Stimulated activated CD4-positive, alpha-beta T cell treated with anti-CD3 and anti-CD28 coated beads, Interleukin-4, amount 100 ng/mL, for 24 hours (primary cell): ENCODE data around the gene GPR142.

Source experiments
- DNase-seq: peaks from one replicate; pipeline ENCODE4 v3.0.0-alpha.2; 2020

GPR142 gene

DNA sequence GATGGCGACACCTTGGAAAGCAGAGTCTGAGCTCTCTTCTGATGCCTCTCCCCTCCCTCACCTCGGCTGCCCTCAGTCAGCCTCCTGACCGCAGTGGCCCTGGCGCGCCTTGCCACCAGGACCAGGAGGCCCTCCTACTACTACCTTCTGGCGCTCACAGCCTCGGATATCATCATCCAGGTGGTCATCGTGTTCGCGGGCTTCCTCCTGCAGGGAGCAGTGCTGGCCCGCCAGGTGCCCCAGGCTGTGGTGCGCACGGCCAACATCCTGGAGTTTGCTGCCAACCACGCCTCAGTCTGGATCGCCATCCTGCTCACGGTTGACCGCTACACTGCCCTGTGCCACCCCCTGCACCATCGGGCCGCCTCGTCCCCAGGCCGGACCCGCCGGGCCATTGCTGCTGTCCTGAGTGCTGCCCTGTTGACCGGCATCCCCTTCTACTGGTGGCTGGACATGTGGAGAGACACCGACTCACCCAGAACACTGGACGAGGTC lies 4.4 kb downstream of the GPR142 start:
- DNase-seq = no peak

DNA sequence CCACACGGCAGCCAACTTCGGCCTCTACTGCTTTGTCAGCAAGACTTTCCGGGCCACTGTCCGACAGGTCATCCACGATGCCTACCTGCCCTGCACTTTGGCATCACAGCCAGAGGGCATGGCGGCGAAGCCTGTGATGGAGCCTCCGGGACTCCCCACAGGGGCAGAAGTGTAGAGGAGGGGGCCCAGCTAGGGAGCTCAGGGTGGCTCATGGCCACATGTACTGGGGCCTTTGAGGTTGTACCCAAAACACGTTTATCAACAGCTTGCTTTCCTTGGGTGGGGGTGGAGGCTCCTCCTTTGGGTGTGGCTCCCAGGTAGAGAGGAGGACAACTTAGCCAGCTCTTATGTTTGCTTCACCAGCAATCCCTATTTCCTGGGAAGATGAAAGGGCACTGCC lies 5.1 kb downstream of the GPR142 start:
- no peak for DNase-seq

DNA sequence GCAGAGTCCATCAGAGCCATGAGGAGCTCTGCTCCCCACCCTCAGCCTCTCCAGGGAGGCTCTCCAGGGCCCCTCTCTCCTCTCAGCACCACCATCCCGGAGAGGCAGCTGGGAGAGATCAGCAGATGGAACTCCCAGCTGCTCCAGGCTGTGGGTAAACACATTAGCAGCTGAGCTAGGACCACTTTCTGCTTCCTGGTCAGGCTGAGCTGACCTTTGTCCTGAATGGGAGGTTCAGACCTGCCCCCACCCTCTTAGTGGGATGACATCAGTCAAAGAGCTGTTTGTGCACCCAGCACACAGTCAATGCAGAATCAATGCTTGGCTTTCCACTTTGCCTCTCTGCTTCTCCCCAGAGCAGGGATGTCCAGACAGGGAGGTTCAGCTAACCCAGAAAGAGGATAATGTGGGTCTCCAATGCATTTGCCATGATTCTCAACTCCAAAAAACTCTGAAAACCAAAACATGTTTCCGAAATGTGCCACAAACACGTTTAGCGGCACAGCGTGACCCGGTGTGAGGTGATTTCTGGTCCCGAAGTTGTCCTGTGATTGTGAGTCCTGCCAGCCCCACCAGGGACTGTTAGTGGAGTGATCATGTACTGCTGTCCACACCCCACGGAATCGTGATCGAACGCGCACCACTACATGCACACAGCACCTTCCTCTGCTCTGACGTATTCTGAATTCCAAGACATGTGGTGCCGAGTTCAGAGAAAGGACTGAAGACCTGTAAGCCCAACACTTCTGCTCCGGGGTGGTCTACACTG lies 6.7 kb downstream of the GPR142 start:
- DNase-seq = no peak

DNA sequence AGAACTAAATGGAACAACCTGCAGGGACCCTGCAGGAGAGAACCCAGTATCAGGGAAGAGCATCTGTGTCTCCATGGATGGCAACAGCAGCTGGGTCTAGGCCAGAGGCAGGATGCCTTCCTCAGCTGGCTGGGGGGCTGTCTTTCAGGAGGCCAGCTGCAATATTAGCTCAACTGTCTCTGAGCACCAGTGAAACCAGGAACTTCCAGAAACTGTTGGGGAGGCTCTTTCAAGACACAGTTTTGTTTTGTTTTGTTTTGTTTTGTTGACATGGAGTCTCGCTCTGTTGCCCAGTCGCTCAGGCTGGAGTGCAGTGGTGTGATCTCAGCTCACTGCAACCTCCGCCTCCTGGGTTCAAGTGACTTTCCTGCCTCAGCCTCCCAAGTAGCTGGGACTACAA lies 7.6 kb downstream of the GPR142 start:
- DNase-seq = no peak

DNA sequence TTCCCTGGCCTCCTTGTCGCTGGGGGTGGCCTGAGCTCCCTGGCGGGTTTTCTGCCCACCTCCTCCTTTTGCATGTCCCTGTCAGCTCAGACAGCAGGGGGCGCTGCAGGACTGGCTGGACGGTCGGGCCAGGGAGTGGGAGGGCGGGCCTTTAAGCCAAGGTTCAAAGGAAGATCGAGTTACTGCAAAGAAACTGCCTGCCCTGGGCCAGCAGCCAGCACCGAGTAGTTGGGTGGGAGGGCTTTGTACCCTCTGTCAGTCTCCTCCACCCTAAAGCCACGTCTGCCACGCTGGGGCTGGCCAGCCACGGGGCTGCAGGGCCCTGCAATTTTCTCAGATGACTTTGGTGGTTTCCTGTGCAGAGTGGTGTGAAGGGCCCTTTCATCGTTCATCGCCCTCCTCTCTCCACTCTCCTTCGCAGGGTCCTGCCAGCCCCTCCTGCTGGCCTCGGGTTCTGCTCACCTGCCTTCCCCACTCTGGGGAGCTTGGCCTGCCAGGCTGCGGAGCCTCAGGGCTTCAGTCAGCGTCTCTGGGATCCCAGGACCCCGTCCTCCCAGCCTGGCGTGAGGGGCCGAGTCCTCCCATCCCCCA lies 12.3 kb downstream of the GPR142 start:
- peak; percentile 93 for DNase-seq

DNA sequence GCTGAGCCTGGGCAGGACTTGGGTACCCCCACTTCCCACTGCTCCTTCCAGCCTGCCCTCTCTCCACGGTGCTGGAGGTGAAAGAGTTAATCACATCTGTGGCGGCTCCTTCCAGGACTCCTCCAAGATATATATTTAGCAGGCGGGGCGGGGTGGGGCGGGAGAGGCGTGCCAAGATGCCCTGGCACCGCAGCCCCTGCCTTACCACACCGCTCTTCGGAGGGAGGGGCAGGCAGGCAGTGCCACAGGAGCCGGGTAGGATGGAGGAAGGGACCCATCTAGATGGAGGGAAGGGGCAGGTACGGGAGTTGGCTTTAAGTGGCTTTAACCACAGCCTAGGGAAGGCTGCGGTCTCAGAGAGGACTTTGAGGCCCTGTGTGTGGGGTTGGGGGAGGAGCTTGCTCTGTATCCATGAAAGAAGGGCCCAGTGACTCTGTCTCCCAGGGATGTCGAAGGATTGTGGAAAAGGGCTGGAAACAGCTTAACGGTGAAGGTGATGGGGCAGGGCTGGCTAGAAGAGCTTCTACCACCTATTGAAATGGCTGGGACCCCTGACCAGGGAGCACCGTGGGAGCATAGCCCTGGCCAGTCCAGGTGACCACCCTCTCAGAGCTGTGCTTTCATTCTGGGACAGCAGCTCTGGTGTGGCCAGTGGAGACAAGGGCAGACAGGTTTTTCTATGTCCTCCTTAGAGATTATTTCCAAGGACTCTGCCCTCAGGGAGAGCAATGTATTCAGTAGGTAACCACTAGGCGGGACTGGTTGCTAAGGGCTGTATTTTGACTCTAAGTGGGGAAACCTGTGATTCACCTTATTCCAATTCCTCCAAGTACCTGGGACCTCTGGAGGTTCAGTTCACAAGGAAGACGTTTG lies 13.0 kb downstream of the GPR142 start:
- DNase-seq = no peak

DNA sequence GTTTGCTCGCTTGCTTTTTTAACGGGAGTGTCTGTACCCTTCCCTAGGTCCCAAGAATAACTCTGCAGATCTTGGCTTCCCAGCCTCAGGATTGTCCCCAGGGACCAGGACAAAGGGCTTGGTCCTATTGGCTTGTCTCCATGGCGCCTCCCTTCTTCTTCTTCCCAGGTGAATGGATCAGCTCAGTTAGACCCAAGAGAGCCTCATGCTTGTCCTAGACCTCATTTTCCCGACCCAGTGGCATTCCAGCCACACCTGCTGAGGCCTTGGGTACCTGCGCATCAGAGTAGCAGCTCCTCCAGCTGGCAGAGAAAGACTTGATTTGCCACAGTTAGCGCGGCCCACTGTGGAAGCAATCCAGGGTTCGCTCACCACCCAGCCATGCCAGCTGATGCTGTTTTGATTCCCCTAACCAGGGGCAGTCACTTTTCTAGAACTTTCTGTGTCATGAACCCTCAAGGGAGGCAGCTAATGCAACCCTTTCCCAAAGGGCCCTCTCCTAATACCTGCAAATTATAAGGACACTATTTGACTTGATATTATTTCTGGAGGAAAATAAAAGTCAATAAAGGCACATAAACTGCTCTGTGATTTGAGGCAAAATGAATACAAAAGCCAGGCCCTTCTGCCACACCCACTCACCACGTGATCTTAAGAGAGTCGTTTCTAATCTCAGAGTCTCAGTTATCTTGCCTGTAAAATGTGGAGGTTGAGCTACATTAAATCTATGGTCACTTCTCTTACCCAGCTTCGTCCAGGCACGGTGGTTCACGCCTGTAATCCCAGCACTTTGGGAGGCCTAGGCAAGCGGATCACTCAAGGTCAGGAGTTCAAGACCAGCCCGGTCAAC lies 13.9 kb downstream of the GPR142 start:
- no peak for DNase-seq

DNA sequence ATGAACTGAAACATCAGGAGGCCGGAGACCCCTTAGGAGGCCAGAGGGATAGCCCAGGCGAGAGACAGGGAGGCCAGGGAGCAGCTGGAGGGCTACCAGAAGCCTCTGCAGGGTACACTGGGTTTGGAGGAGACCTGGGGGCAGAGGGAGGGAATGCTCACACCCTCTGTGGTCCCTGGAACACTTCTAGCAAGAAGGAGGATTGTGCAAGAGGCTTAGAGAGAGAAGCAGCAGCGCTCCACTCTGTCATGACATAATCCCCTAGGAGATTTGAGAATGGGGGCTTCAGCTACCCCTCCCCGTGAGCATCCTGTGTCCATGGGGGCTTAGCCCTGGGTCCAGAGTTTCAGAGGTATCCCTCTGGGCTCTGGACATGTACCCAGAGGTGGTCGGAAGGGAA lies 15.8 kb downstream of the GPR142 start:
- no peak for DNase-seq

DNA sequence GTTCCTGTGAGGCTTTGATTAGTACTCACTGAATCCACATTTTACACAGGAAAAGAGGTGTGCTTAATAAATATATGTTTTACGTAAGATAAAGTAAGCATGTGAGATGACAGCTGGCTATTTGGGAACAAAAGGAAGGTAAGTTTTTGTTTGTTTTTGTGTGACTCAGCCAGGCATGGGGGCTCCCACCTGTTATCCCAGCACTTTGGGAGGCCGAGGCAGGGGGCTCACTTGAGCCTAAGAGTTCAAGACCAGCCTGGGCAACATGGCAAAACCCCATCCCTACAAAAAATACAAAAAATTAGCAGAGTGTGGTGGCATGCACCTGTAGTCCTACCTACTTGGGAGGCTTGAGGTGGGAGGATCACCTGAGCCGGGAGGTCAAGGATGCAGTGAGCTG lies 17.9 kb downstream of the GPR142 start:
- DNase-seq = no peak

DNA sequence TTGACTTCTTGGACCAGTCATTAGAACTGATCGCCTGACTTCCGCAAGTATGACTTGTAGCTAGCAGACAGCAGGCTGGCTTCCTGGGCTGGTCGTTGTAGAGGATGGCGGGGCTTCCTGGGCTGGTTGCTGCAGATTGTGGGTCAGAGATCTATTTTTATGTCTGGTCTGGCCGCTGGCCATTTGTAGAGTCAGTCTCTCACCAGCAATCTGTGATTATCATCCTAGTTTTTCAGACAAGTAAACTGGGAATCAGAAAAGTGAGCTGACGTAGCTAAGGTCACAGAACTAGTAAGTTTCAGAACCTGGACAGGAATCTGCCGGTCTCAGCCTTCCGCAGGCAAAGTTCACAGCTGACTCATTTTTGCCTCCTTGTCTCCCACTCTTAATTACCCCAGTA lies 19.1 kb downstream of the GPR142 start:
- no peak for DNase-seq

DNA sequence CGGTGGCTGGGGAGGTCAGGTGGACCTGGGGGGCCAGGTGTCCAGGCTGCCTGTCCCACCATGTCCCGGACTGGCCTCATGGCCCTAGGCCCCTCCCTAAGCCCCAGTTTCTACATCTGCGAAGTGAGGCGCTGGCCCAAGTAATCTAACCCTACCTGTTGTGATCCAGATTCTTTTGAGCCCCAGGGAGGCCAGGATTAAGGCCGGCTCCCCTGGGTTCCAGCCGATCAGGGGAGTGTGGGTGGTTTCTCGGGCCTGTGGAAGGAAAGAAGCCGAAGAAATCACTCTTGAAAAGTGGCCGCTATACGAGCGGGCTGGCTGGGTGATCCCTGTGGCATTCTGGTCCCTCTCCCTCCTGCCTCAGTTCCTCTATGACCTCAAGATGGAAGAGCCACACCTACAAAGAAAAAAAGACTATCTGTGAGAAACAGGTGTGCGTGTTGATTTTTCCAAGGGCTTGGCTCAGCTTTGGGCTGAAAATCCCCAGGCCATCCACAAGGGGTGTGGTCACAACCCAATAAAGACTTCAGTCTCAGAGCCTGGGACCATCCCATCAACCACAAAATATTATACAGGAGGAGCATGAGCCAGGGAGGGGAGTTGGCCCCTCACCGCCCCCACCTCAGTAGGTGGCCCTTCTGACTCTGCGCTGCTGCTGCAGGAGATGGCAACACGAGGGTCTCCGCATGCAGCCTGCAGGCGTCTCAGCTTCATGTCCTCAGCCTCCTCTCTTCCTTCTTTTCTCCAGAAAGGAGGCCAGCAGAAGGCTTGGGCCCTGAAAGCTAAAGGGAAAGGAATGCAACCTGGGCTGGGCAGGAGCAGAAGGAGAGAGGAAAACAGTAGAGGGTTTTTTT lies 20.3 kb downstream of the GPR142 start:
- no peak for DNase-seq

DNA sequence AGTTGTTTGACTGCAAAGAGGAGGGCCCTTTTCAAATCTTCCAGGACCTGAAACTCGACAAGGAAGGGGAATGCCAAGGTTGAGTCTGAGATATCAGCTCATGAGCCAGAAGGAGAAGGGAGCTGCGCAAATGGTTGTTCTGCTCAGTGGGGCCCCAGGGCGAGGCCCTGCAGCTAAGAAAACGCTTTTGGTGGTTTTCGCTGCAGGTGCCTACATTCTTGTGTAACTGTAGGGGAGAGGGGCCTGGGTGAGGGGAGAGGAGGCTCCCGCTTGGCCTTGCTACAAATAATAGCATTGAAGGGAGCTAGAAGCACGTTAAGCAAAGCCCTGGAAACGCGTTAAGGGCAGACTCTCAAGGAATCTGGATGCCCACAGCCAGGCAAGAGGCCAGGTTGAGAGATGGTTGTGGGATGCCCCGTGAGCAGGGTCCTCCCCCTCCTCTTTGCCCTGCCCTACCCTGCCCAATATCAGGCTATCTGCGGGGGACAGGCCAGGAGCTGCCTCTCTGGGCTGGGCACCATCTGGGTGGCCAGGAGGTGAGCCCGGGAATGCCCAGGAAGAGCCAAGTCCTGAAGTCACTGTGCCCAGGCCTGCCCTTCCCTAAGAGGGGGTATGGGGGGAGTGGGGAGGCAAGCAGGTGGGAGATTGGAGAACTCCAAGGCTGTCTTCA lies 21.9 kb downstream of the GPR142 start:
- DNase-seq = no peak

DNA sequence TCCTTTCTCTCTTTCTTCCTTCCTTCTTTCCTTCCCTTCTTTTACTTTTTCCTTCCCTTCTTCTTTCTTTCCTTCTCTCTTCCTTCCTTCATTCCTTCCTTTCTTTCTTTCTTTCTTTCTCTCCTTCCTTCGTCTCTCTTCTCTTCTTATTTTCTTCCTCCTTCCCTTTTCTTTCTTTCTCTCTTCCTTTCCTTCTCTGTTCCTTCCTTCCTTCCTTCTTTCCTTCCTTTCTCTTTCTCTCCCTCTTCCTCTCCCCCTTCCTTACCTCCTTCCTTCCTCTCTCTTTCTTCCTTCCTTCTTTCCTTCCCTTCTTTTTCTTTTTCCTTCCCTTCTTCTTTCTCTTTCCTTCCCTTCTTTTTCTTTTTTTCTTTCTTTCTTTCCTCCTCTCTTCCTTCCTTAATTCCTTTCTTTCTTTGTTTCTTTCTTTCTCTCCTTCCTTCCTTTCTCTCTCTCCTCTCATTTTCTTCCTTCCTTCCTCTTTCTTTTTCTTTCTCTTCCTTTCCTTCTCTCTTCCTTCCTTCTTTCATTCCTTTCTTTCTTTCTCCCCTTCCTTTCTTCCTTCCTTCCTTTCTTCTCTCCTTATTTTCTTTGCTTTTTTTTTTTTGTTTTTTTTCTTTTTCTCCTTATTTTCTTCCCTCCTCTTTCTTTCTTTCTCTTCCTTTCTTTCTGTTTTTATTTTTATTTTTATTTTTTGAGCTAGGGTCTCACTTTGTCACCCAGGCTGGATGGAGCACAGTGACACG lies 22.8 kb downstream of the GPR142 start:
- no peak for DNase-seq

DNA sequence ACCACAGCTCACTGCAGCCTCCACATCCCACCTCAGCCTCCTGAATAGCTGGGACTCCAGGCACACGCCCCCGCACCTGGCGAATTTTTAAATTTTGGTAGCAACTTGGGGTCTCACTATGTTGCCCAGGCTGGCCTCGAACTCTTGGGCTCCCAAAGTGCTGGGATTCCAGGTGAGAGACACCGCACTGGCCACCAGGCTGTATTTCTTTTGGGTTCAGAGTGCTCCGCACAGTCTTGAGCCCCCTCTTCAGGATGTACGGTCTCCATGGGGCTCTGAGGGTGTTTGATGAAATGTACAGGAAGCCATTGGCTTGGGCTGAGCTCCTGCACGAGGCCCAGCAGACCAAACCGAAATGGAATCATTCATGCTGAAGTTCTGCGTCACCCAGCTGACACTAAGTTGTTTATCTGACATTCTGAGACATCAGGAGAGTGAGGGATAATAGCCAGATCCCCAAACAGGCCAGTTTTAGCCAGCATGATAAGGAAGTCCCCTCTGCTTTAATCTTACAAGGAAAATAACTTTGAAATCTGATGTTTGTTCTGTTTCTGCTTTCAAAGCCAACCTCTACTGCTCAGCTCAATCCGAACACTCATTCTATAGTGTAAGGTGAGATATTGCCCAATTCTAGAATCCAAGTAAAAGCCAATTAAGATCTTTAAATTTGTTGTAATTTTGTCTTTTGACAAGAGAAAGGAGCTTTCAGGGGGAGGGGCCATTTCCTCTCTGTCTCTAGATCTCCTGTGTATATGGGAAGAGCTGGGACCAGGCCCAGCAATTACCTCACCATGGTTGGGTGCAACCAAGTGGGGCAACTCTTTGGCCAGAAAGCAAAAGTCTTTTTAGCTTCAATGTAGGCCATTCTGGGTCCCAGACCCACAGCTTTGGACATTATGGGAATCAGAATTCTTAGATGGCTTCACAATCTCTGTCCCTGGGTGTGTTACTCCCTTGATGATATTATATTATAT lies 23.7 kb downstream of the GPR142 start:
- DNase-seq = no peak

DNA sequence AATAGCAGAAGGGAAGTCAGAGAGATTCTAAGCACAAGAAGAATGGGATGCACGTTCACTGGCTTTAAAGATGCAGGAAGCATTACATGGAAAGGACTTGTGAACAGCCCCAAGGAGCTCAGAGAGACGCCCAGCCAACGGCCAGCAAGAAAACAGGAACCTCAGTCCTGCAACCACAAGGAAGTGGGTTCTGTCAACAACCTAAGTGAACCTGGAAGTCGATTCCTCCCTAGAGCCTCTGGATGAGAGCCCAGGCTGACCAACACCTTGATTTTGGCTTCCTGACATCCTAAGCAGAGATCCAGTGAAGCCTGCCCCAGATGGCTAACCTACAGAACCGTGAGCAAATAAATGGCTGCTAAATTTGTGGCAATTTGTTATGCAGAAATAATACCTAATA lies 24.5 kb downstream of the GPR142 start:
- no peak for DNase-seq

DNA sequence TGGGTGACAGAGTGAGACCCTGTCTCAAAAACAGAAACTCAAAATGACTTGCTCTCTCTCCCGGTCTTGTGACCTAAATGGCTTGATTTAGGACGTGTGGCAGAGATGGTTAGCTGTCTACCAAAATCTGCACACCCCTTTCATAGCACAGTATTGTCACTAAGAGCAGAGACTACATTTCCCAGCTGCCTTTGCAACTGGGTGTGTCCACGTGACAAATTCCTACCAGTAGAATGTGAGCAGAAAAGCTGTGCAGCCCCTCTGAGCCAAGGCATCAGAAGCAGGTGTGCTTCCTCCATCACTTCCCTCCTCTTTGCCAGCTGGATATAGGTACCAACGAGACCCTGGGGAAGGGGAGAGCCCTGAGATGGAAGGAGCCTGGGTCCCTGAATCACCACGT lies 25.5 kb downstream of the GPR142 start:
- DNase-seq = no peak

DNA sequence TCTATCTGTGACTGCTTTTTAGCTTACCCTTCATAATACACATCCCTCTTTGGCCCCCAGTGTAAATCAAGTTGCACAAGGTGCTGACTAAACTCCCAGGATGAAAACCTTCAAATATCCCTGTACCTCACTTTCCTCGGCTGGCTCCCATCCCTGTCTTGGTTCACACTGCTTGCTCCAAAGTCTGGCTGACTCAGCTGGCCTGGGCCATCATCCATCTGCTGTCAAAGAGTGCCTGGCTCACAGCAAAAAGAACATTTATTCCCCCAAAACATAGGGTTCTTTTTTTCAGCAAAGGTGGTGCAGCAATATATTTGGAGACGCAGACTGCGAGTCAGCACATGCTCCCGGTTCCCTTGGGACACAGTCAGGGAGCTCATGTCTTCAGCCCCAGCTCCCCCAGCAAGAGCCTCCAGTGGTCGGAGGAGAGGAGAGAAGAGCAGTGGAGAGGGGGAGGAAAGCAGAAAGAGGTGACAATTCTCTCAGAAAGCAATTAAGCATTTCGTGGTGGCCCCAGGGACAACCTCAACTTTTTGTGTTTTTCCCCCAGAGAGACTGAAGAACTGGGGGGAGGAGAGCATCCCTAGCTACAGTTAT lies 26.1 kb downstream of the GPR142 start:
- DNase-seq = no peak

DNA sequence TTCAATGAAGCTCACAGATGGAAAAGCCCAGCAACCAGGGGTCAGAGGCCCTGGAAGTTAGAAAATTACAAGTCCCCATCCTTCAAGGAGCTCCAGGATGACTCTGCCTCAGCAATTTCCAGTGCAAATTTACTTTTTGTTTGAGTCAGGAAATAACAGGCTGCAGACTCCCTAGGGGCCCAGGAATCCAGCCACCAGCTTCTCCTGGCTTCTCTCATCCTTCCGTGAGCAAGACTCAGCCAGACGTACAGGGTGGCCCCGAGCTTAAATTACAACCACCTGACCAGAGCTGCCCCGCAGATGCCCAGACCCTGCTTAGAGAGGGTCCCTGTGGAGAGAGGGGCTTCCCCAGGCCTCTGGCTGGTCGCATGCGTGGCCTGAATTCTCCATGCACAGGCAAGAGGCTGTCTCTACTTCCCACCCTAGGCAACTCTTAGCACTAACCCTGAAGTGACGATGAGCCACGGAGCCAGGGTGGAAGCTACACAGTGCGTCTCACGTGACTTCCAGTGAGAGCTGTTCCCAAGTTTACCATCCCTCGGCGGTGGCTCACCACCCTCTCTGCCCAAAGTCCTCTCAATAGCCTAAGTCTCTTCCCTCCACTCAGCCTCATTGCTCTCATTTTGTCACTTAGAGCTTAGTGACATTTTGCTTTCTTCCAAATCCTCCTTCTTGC lies 27.1 kb downstream of the GPR142 start:
- no peak for DNase-seq
